CD4-positive, alpha-beta T cell treated with Interleukin-2 at 100 ng/mL for 4 hours (primary cell): ENCODE measurements around the gene ZNF554.

Experiments
- DNase-seq: peaks from one replicate; pipeline ENCODE4 v3.0.0-alpha.2; 2020; ENCODE audit warnings: low spot score

Gene ZNF554

GRCh38 chr19:2819540-2820111 is at the start of gene ZNF554:
Gene ZNF554, plus strand, starts transcription at chr19:2819868. Its CDS starts 204 bp downstream, at chr19:2820072.
- peak; percentile 97 for DNase-seq

- no peak for DNase-seq
These were observed 49.3 kb upstream of the ZNF554 start for GRCh38 chr19:2770055-2771013.

GRCh38 chr19:2771786-2772674 is 47.6 kb upstream of the ZNF554 start:
- DNase-seq = no peak

GRCh38 chr19:2774083-2774679 is 45.5 kb upstream of the ZNF554 start:
- DNase-seq = no peak

GRCh38 chr19:2774953-2775555 is 44.6 kb upstream of the ZNF554 start:
- no peak for DNase-seq

- peak; percentile 64 for DNase-seq
These were observed 43.9 kb upstream of the ZNF554 start for GRCh38 chr19:2775556-2776430.

- DNase-seq = no peak
These were observed 41.5 kb upstream of the ZNF554 start for GRCh38 chr19:2777952-2778683.

GRCh38 chr19:2779121-2779740 is 40.4 kb upstream of the ZNF554 start:
- no peak for DNase-seq

GRCh38 chr19:2780284-2780683 is 39.4 kb upstream of the ZNF554 start:
- DNase-seq = no peak

GRCh38 chr19:2782329-2782935 is 37.2 kb upstream of the ZNF554 start:
- DNase-seq = no peak

GRCh38 chr19:2782936-2783780 is 36.5 kb upstream of the ZNF554 start, which contains the start of gene SGTA:
Gene SGTA, minus strand, starts transcription at chr19:2783273. Its CDS starts 14,205 bp downstream, at chr19:2769068.
- DNase-seq = peak; percentile 97

- DNase-seq = no peak
These were observed 35.9 kb upstream of the ZNF554 start for GRCh38 chr19:2783781-2784145.

GRCh38 chr19:2785244-2785997 is 34.2 kb upstream of the ZNF554 start, which contains the start of gene THOP1:
Gene THOP1, plus strand, starts transcription at chr19:2785503. Its CDS starts 160 bp downstream, at chr19:2785663.
- DNase-seq = peak; percentile 98

- DNase-seq = no peak
These were observed 32.6 kb upstream of the ZNF554 start for GRCh38 chr19:2787115-2787514.

- no peak for DNase-seq
These were observed 31.4 kb upstream of the ZNF554 start for GRCh38 chr19:2788237-2788636.

GRCh38 chr19:2790194-2790556 is 29.5 kb upstream of the ZNF554 start:
- no peak for DNase-seq
